ENCODE measurements around the gene OR5H2.

Gene OR5H2

GRCh38 chr3:98322101-98322500 is 39.8 kb downstream of the OR5H2 start:
- DNase-seq (ENCODE audit: low read depth), result no peak
- TF ChIP-seq CTCF (conservative IDR thresholded peaks at IDR 0.05; ENCODE audit: low read depth, low read length), result no peak
- H3K4me3 ChIP-seq (ENCODE audit: low read length), result no peak overlapping the region

GRCh38 chr3:98322686-98323085 is 40.4 kb downstream of the OR5H2 start:
- DNase-seq (ENCODE audit: low read depth), result no peak
- no peak for TF ChIP-seq CTCF (conservative IDR thresholded peaks at IDR 0.05; ENCODE audit: low read depth, low read length)
- H3K4me3 ChIP-seq (ENCODE audit: low read length), result no peak overlapping the region

GRCh38 chr3:98323425-98323824 is 41.1 kb downstream of the OR5H2 start:
- H3K4me3 ChIP-seq (ENCODE audit: low read length), result no peak overlapping the region
- no peak for TF ChIP-seq CTCF (conservative IDR thresholded peaks at IDR 0.05; ENCODE audit: low read depth, low read length)
- no peak for DNase-seq (ENCODE audit: low read depth)

GRCh38 chr3:98325055-98325454 is 42.8 kb downstream of the OR5H2 start:
- TF ChIP-seq CTCF (conservative IDR thresholded peaks at IDR 0.05; ENCODE audit: low read depth, low read length), result no peak
- no peak for DNase-seq (ENCODE audit: low read depth)
- no peak overlapping the region for H3K4me3 ChIP-seq (ENCODE audit: low read length)

- no peak for TF ChIP-seq CTCF (conservative IDR thresholded peaks at IDR 0.05; ENCODE audit: low read depth, low read length)
- DNase-seq (ENCODE audit: low read depth), result no peak
Observed at GRCh38 chr3:98326105-98326893, 44.0 kb downstream of the OR5H2 start.

GRCh38 chr3:98326945-98327344 is 44.6 kb downstream of the OR5H2 start:
- DNase-seq (ENCODE audit: low read depth), result no peak
- no peak overlapping the region for H3K4me3 ChIP-seq (ENCODE audit: low read length)
- TF ChIP-seq CTCF (conservative IDR thresholded peaks at IDR 0.05; ENCODE audit: low read depth, low read length), result no peak

More at GRCh38 chr3:98326105-98326893, 44.0 kb downstream of the OR5H2 start:
- no peak overlapping the region for H3K4me3 ChIP-seq (ENCODE audit: low read length)

GRCh38 chr3:98328933-98329332 is 46.6 kb downstream of the OR5H2 start:
- H3K4me3 ChIP-seq (ENCODE audit: low read length), result no peak overlapping the region
- TF ChIP-seq CTCF (conservative IDR thresholded peaks at IDR 0.05; ENCODE audit: low read depth, low read length), result no peak
- no peak for DNase-seq (ENCODE audit: low read depth)

All from retinal pigment epithelial cell (primary cell).